ENCODE data around the gene STXBP6. TPM values are rescaled to one million over a fixed set of nuclear protein-coding genes. Genes with fewer than 3 reads are reported as not detected.

Gene STXBP6
- total RNA-seq, 2 experiments from 2014 or later: not detected

DNA sequence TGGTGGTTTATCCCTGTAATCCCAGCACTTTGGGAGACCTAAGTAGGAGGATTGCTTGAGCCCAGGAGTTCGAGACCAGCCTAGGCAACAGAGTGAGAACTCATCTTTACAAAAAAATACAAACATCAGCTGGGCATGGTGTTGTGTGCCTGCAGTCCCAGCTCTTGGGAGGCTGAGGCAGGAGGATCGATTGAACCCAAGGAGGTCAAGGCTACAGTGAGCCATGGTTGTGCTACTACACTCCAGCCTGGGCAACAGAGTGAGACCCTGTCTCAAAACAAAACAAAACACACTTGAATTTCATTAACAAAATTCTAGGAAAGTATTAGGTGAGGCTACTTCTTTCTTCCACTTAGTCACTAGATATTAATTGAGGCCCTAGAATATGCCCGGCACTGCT is 77.1 kb downstream of the STXBP6 start:
- H3K4me1 Mint-ChIP-seq (ENCODE audit: low read depth): no peaks in the 10 kb centered on the region
- Histone ChIP-seq H3K36me3 (ENCODE audit: insufficient read depth, low read length) (no peaks in the 10 kb centered on the region), H3K4me3 (ENCODE audit: low read length) (no peak overlapping the region), H3K27ac (ENCODE audit: low read depth in 1 of 2, low read length in 2 of 2) (no peak overlapping the region), H3K9me3 (ENCODE audit: control insufficient read depth in 1 of 2, insufficient read depth in 1 of 2, low read length in 2 of 2) (no peaks in the 10 kb centered on the region), H3K27me3 (ENCODE audit: control insufficient read depth in 1 of 2, insufficient read depth in 2 of 2, low read length in 2 of 2) (peaks cover 0 to 2% of the 10 kb centered on the region in 2 experiments), H3K4me1 (ENCODE audit: insufficient read depth, low read length) (no peaks in the 10 kb centered on the region)
- CTCF ChIA-PET: no interaction called here
- POLR2A ChIA-PET: no interaction called here
- intact Hi-C loops (cut with DNase I, micrococcal nuclease): no loop called here
- DNase-seq: no peak
- H3K27me3 Mint-ChIP-seq: peaks cover 18% of the 10 kb centered on the region
- no peak overlapping the region for H3K4me3 Mint-ChIP-seq
- H3K27ac Mint-ChIP-seq: no peak overlapping the region
- H3K36me3 Mint-ChIP-seq (ENCODE audit: low read depth): no peaks in the 10 kb centered on the region
- no peak for TF ChIP-seq CTCF (IDR thresholded peaks at IDR 0.05)
- no peaks in the 10 kb centered on the region for H3K9me3 Mint-ChIP-seq
- ATAC-seq (ENCODE audit: poor library complexity): no peak

GRCh38 chr14:24971255-24971654 is 78.7 kb downstream of the STXBP6 start:
- Histone ChIP-seq H3K27me3 (ENCODE audit: control insufficient read depth in 1 of 2, insufficient read depth in 2 of 2, low read length in 2 of 2) (peaks cover 2 to 11% of the 10 kb centered on the region in 2 experiments), H3K36me3 (ENCODE audit: insufficient read depth, low read length) (no peaks in the 10 kb centered on the region), H3K9me3 (ENCODE audit: control insufficient read depth in 1 of 2, insufficient read depth in 1 of 2, low read length in 2 of 2) (no peaks in the 10 kb centered on the region), H3K27ac (ENCODE audit: low read depth in 1 of 2, low read length in 2 of 2) (no peak overlapping the region), H3K4me1 (ENCODE audit: insufficient read depth, low read length) (no peaks in the 10 kb centered on the region), H3K4me3 (ENCODE audit: low read length) (no peak overlapping the region)
- H3K4me3 Mint-ChIP-seq: no peak overlapping the region
- H3K4me1 Mint-ChIP-seq (ENCODE audit: low read depth): no peaks in the 10 kb centered on the region
- intact Hi-C loops (cut with DNase I, micrococcal nuclease): no loop called here
- H3K27me3 Mint-ChIP-seq: peaks cover 18% of the 10 kb centered on the region
- H3K27ac Mint-ChIP-seq: no peak overlapping the region
- ChIA-PET POLR2A (no interaction called here), CTCF (no interaction called here)
- H3K36me3 Mint-ChIP-seq (ENCODE audit: low read depth): no peaks in the 10 kb centered on the region
- no peak for TF ChIP-seq CTCF (IDR thresholded peaks at IDR 0.05)
- no peaks in the 10 kb centered on the region for H3K9me3 Mint-ChIP-seq
- DNase-seq (no peak), ATAC-seq (ENCODE audit: poor library complexity) (no peak)

DNA sequence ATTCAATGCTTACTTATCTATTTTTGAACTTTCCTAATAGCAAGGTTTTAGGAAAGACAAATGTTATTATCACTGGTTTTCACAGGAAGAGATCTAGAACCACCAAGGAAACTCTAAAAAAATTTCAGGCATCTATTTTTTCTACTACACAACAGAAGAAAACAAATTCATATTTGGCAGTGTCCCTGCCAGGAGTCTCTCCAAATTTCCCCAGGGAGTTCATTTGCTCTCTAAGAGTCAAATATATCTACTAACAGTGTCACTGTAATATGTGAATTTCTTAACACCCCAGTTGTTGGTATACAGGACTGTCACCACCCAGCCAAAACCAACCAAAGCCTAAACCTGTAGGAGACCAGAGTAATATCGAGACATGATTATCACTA is 83.4 kb downstream of the STXBP6 start:
- ATAC-seq (ENCODE audit: poor library complexity) (no peak), DNase-seq (no peak)
- Histone ChIP-seq H3K27me3 (ENCODE audit: control insufficient read depth in 1 of 2, insufficient read depth in 2 of 2, low read length in 2 of 2) (peaks cover 0 to 11% of the 10 kb centered on the region in 2 experiments), H3K27ac (ENCODE audit: low read depth in 1 of 2, low read length in 2 of 2) (no peak overlapping the region), H3K4me1 (ENCODE audit: insufficient read depth, low read length) (no peaks in the 10 kb centered on the region), H3K4me3 (ENCODE audit: low read length) (no peak overlapping the region), H3K36me3 (ENCODE audit: insufficient read depth, low read length) (no peaks in the 10 kb centered on the region), H3K9me3 (ENCODE audit: control insufficient read depth in 1 of 2, insufficient read depth in 1 of 2, low read length in 2 of 2) (no peaks in the 10 kb centered on the region)
- no peak overlapping the region for H3K27ac Mint-ChIP-seq
- no peaks in the 10 kb centered on the region for H3K36me3 Mint-ChIP-seq (ENCODE audit: low read depth)
- peaks cover 20% of the 10 kb centered on the region for H3K27me3 Mint-ChIP-seq
- intact Hi-C loops (cut with DNase I, micrococcal nuclease): no loop called here
- CTCF ChIA-PET: no interaction called here
- TF ChIP-seq CTCF (IDR thresholded peaks at IDR 0.05): no peak
- H3K9me3 Mint-ChIP-seq: no peaks in the 10 kb centered on the region
- H3K4me3 Mint-ChIP-seq: no peak overlapping the region
- H3K4me1 Mint-ChIP-seq (ENCODE audit: low read depth): no peaks in the 10 kb centered on the region
- POLR2A ChIA-PET: interaction anchor here (0.6 kb wide), 1 partner anchor 48 kb away, joined by 3 read pairs; no protein-coding TSS in a partner anchor

All from CD4-positive, alpha-beta T cell (primary cell).